NB4 (cell line): Measurements from ENCODE around the gene PATJ.

Source experiments
- CTCF ChIP-seq: IDR thresholded peaks from one replicate; pipeline ENCODE4 v1.5.1; 2012; ENCODE audit warnings: low read depth, low read length
- MAX ChIP-seq: IDR thresholded peaks from 2 replicates; pipeline ENCODE4 v1.6.1; 2011; ENCODE audit warnings: low read depth, low read length
- POLR2A ChIP-seq: IDR thresholded peaks from 2 replicates; pipeline ENCODE4 v1.6.1; 2011; ENCODE audit warnings: mild to moderate bottlenecking; ENCODE audit not compliant: insufficient read length; ENCODE audit errors: extremely low read depth

DNA sequence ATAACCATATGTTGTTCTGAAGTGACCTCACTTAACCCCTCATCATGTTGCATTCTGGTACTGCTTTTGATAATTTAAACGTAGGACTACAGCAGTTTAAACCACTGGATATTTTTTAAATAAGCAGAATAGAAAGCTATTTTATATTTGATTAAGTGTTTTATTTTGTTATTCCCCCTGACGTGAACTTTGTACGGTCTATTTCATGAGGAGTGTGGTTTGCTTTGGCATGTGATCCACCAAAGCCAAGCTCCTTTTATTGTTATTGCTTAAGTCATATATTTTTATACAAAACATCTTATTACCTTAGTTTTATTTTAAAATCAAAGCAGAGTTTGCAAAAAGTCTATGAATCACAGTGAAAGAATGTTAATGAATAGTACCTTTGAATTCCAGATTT is 351.0 kb downstream of the PATJ start:
- TF ChIP-seq CTCF (no peak), MAX (no peak), POLR2A (no peak)
